Dendritic cell treated with granulocyte-macrophage colony-stimulating factor and Interleukin-4, amounts not matched to agents 40 ng/mL and 50 ng/mL, for 4 days (primary cell): ENCODE measurements around the gene NOL12.
"Not testable (repeated sequence)": the region's sequence is repeated elsewhere in the genome, so short reads cannot be mapped to it uniquely, and the experiment has no call there.

ENCODE experiments used
- H3K27ac Mint-ChIP-seq: one replicate; pipeline ENCODE4 v1.8.0; 2022; ENCODE audit warnings: mild to moderate bottlenecking, mixed read lengths
- H3K27me3 Mint-ChIP-seq: one replicate; pipeline ENCODE4 v1.8.0; 2022; ENCODE audit warnings: mild to moderate bottlenecking, mixed read lengths
- H3K36me3 Mint-ChIP-seq: one replicate; pipeline ENCODE4 v1.8.0; 2022; ENCODE audit warnings: low read depth, mixed read lengths
- H3K4me1 Mint-ChIP-seq: one replicate; pipeline ENCODE4 v1.8.0; 2022; ENCODE audit warnings: low read depth, mixed read lengths
- H3K4me3 Mint-ChIP-seq: one replicate; pipeline ENCODE4 v1.8.0; 2022; ENCODE audit warnings: mild to moderate bottlenecking, moderate library complexity, mixed read lengths
- H3K9me3 Mint-ChIP-seq: one replicate; pipeline ENCODE4 v1.8.0; 2022; ENCODE audit warnings: mixed read lengths
- intact Hi-C: fragments of 100-400 bp; cut with micrococcal nuclease; formaldehyde crosslinking; loops from one replicate; pipeline ENCODE4 v1.15.0; 2022

Gene NOL12

DNA sequence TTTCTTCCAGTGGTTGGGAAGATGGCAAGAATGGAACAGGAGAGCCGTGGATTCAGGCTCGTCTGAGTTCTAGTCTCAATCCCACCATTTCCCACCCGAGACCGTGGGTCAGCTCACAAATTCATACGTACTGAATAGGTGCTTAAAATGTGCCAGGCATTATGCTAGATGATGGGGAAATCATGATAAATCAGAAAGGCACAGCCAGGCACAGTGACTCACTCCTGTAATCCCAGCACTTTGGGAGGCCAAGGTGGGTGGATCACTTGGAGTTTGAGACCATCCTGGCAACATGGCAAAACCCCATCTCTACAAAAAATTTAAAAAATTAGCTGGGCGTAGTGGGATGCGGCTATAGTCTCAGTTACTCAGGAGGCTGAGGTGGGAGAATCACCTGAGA is 17.8 kb downstream of the NOL12 start:
- Mint-ChIP-seq H3K4me1 (peaks cover 34% of the 10 kb centered on the region), H3K4me3 (no peak overlapping the region), H3K27ac (no peak overlapping the region), H3K27me3 (peaks cover 3% of the 10 kb centered on the region), H3K36me3 (no peaks in the 10 kb centered on the region), H3K9me3 (no peaks in the 10 kb centered on the region)
- intact Hi-C loops: no loop called here

DNA sequence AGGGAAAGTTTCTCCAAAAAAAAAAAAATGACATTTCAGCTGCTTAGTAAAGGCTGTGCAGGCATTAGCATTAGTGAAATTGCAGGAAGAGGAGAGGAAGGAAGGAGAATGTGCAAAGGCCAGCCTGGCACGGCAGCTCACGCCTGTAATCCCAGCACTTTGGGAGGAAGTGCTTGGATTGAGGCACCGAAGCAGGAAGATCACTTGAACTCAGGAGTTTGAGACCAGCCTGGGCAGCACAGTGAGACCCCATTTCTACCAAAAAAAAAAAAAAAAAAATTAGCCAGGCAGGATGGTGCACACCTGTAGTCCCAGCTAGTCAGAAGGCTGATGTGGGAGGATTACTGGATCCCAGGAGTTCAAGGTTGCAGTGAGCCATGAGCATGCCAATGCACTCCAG is 18.5 kb downstream of the NOL12 start:
- peaks cover 3% of the 10 kb centered on the region for H3K27me3 Mint-ChIP-seq
- H3K36me3 Mint-ChIP-seq: no peaks in the 10 kb centered on the region
- H3K4me1 Mint-ChIP-seq: peaks cover 36% of the 10 kb centered on the region
- intact Hi-C loops: no loop called here
- no peak overlapping the region for H3K27ac Mint-ChIP-seq
- H3K4me3 Mint-ChIP-seq: no peak overlapping the region
- H3K9me3 Mint-ChIP-seq: no peaks in the 10 kb centered on the region

DNA sequence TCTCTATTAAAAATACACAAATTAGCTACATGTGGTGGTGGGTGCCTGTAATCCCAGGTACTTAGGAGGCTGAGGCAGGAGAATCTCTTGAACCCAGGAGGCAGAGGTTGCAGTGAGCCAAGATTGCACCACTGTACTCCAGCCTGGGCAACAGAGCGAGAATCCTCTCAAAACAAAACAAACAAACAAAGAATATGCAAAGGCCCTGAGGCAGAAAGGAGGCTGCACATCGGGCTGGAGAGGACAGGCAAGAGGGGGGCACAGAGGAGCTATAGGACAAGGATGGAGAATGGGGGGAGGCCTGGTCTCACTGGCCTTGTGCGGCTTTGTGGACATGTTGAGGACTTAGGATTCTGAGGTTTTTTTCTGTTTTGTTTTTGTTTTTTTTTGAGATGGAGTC is 19.1 kb downstream of the NOL12 start:
- Mint-ChIP-seq H3K27ac (no peak overlapping the region), H3K9me3 (no peaks in the 10 kb centered on the region), H3K4me3 (no peak overlapping the region), H3K27me3 (peaks cover 5% of the 10 kb centered on the region), H3K36me3 (no peaks in the 10 kb centered on the region), H3K4me1 (peaks cover 36% of the 10 kb centered on the region)
- intact Hi-C loops: no loop called here

DNA sequence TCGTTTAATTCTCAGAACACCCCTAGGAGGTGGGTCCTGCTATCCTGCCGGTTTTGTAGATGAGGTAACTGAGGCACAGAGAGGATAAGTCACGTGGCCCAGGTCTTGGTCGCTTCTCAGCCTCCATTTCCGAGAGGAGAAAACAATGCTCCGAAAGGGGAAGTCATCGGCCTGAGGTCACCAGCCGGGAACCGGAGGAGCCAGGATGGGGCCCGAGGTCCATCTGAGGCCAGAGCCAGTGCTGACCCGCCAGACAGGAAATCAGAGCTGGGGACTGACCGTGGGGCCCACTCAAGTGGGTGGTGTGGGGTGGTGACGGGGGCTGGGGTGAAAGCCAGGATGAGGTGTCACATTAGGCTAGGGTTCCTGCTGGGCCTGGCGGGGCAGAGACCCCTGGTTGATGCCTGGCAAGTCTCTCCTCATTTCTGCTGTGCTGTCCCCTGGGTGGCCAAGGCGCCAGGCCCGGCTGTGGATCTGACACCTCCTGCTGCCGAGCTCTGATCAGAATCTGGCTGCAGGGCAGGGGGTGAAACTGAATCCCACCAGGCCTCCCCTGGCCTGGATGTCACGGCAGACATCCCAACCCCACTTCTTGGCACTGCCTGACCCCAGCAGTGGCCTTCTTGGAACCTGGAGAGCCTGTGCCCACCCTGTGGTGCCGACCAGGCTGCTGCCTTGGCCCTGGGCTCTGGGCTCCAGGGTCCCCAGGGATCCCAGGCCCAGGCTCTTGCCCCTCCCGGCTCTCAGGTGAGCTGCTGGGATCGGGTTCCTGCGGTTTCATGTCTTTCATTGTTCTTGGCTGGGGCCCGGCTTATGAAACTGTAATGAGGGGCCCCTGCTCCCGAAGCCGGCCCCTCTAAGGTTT is 22.7 kb downstream of the NOL12 start:
- intact Hi-C loops: no loop called here
- peaks cover 20% of the 10 kb centered on the region for H3K4me1 Mint-ChIP-seq
- H3K4me3 Mint-ChIP-seq: no peak overlapping the region
- H3K27me3 Mint-ChIP-seq: peaks cover 3% of the 10 kb centered on the region
- H3K9me3 Mint-ChIP-seq: no peaks in the 10 kb centered on the region
- H3K36me3 Mint-ChIP-seq: peaks cover 8% of the 10 kb centered on the region
- peak overlapping the region; percentile 75 for H3K27ac Mint-ChIP-seq

DNA sequence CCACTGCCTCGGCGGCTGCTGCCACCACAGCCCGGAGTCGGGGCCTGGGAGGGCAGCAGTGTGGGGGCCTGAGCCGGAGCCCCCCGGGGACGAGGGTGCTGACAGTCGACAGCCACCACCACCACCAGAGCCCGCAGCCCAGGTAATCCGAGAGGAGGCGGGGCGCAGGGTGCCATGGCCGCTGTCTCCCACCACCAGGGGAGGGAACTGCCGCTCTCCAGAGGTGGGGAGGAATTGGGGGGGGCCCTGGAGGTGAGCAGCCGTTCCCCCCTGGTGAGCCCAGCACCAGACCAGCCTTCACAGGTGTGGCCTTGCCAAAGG is 23.3 kb downstream of the NOL12 start:
- no peaks in the 10 kb centered on the region for H3K9me3 Mint-ChIP-seq
- intact Hi-C loops: no loop called here
- peaks cover 8% of the 10 kb centered on the region for H3K36me3 Mint-ChIP-seq
- H3K27ac Mint-ChIP-seq: no peak overlapping the region
- H3K4me1 Mint-ChIP-seq: peaks cover 14% of the 10 kb centered on the region
- H3K4me3 Mint-ChIP-seq: no peak overlapping the region
- H3K27me3 Mint-ChIP-seq: peaks cover 1% of the 10 kb centered on the region

DNA sequence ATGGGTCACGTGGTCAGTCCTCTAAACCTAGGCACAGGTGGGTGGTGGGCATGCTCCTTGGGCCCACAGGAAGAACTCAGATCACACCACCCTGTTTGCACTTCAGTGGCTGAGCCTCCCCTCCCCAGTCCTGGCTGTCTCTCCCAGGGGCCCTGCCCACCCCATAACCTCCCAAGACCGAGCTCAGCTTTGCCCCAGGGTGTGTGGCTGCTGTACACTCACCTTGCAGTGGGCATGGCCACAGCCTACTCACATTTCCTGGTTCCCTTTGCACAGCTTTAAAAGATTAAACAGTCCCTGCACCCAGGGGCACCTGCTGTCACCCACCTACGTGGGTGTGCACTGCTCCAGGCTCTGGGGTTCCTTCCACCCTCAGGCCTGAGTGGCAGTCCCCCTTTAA is 24.5 kb downstream of the NOL12 start:
- H3K4me3 Mint-ChIP-seq: no peak overlapping the region
- peaks cover 8% of the 10 kb centered on the region for H3K36me3 Mint-ChIP-seq
- intact Hi-C loops: no loop called here
- peaks cover 10% of the 10 kb centered on the region for H3K4me1 Mint-ChIP-seq
- H3K27me3 Mint-ChIP-seq: peaks cover 1% of the 10 kb centered on the region
- H3K9me3 Mint-ChIP-seq: no peaks in the 10 kb centered on the region
- H3K27ac Mint-ChIP-seq: no peak overlapping the region

DNA sequence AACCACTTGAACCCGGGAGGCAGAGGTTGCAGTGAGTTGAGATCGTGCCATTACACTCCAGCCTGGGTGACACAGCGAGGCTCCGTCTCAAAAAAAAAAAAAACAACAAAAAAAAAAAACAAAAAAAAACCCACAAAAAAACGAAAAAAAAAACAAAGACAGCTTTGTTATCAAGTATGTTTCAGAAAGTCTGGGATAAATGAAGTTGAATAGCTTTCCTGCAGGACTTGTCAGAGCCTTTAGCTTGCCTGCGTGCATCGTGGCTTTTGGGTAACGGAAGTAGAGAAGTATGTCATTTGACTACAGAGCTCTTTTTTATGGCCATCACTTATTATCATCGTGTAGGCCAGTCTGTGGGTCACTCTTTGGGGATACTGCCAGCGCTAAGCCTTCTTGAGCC is 25.3 kb downstream of the NOL12 start:
- H3K4me3 Mint-ChIP-seq: no peak overlapping the region
- peaks cover 8% of the 10 kb centered on the region for H3K36me3 Mint-ChIP-seq
- no peaks in the 10 kb centered on the region for H3K9me3 Mint-ChIP-seq
- H3K27ac Mint-ChIP-seq: no peak overlapping the region
- peaks cover 10% of the 10 kb centered on the region for H3K4me1 Mint-ChIP-seq
- intact Hi-C loops: no loop called here
- H3K27me3 Mint-ChIP-seq: peaks cover 1% of the 10 kb centered on the region

DNA sequence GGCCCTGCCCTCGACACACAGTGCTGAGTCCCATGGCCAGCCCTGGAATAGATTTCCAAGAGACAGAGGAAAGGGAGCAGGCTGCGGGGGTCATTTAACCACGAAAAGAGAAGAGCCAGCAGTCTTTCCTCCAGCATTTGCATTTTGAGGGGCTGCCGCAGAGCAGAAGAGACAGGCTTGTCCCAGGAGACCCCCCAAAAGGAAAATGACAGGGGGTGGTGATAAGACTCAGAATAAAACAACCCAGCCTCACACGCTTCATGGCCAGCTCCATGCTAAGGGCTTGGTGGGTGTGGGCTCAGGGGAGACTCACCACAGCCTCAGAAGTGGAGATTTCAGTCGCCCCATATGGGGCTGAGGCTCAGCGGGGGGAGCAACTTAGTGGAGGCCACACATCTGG is 27.6 kb downstream of the NOL12 start:
- H3K27ac Mint-ChIP-seq: no peak overlapping the region
- peaks cover 14% of the 10 kb centered on the region for H3K36me3 Mint-ChIP-seq
- no peak overlapping the region for H3K4me3 Mint-ChIP-seq
- H3K9me3 Mint-ChIP-seq: no peaks in the 10 kb centered on the region
- H3K4me1 Mint-ChIP-seq: peaks cover 4% of the 10 kb centered on the region
- peaks cover 1% of the 10 kb centered on the region for H3K27me3 Mint-ChIP-seq
- intact Hi-C loops: no loop called here

DNA sequence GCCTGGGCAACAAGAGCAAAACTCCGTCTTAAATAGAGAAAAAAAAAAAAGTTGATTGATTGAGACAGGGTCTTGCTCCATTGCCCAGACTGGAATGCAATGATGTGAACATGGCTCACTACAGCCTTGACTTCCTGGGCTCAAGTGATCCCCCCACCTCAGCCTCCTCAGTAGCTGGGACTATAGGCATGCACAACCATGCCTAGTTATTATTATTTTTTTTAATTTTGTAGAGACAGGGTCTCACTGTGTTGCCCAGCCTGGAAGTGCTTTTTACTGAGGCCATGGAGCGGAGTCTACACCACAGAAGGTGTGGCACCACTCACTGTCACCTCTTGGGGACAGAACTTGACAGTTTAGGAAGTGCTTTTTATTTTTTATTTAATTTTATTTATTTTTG is 28.5 kb downstream of the NOL12 start:
- H3K36me3 Mint-ChIP-seq: peaks cover 14% of the 10 kb centered on the region
- H3K27me3 Mint-ChIP-seq: peaks cover 1% of the 10 kb centered on the region
- no peaks in the 10 kb centered on the region for H3K4me1 Mint-ChIP-seq
- H3K27ac Mint-ChIP-seq: no peak overlapping the region
- no peak overlapping the region for H3K4me3 Mint-ChIP-seq
- intact Hi-C loops: no loop called here
- no peaks in the 10 kb centered on the region for H3K9me3 Mint-ChIP-seq

DNA sequence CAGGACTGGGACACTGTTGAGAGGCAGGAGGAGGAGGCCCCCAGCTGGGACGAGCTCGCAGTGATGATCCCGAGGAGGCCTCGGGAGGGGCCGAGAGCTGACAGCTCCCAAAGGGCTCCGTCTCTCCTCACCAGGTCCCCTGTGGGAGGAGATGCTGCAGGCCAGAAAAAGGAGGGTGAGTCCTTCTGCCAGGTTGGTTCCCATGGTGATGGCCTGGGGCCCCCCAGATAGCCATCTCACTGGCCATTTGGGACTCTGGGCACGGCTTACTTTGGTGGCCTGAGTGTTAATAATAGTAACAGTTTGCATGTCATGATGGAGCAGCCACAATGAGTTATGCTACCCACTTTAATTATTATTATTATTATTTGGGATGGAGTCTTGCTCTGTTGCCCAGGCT is 29.6 kb downstream of the NOL12 start:
- intact Hi-C loops: no loop called here
- H3K36me3 Mint-ChIP-seq: peaks cover 14% of the 10 kb centered on the region
- H3K27ac Mint-ChIP-seq: no peak overlapping the region

DNA sequence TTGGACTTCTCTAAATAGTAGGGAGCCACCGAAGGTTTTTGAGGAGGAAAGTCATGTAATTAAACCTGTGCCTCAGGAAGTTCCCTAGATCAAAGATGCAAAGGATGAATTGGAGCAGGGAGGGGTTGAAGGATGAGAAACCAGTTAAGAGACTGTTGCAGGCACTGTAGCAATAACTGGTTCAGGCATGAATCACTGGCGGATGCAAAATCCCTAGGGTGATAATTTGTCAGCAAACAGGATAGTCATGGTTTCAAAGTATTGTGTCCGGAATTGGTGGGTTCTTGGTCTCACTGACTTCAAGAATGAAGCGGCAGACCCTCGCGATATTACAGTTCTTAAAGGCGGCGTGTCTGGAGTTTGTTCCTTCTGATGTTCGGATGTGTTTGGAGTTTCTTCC is 30.6 kb downstream of the NOL12 start:
- H3K27me3 Mint-ChIP-seq: no peaks in the 10 kb centered on the region
- no peaks in the 10 kb centered on the region for H3K9me3 Mint-ChIP-seq
- H3K36me3 Mint-ChIP-seq: peaks cover 14% of the 10 kb centered on the region
- H3K4me3 Mint-ChIP-seq: no peak overlapping the region
- no peak overlapping the region for H3K27ac Mint-ChIP-seq
- intact Hi-C loops: no loop called here
- H3K4me1 Mint-ChIP-seq: no peaks in the 10 kb centered on the region

More for the DNA sequence above, 29.6 kb downstream of the NOL12 start:
- no peak overlapping the region for H3K4me3 Mint-ChIP-seq
- no peaks in the 10 kb centered on the region for H3K4me1 Mint-ChIP-seq
- no peaks in the 10 kb centered on the region for H3K9me3 Mint-ChIP-seq
- no peaks in the 10 kb centered on the region for H3K27me3 Mint-ChIP-seq

DNA sequence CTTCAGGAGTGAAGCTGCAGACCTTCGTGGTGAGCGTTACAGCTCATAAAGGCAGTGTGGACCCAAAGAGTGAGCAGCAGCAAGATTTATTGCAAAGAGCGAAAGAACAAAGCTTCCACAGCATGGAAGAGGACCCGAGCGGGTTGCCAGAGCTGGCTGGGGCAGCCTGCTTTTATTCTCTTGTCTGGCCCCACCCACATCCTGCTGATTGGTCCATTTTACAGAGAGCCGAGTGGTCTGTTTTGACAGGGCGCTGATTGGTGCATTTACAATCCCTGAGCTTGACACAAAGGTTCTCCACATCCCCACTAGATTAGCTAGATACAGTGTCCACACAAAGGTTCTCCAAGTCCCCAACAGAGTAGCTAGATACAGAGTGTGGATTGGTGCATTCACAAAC is 31.1 kb downstream of the NOL12 start:
- H3K4me3 Mint-ChIP-seq, H3K27ac Mint-ChIP-seq, H3K4me1 Mint-ChIP-seq, intact Hi-C loops, H3K9me3 Mint-ChIP-seq, H3K27me3 Mint-ChIP-seq: not testable (repeated sequence)
- H3K36me3 Mint-ChIP-seq: peaks cover 14% of the 10 kb centered on the region

DNA sequence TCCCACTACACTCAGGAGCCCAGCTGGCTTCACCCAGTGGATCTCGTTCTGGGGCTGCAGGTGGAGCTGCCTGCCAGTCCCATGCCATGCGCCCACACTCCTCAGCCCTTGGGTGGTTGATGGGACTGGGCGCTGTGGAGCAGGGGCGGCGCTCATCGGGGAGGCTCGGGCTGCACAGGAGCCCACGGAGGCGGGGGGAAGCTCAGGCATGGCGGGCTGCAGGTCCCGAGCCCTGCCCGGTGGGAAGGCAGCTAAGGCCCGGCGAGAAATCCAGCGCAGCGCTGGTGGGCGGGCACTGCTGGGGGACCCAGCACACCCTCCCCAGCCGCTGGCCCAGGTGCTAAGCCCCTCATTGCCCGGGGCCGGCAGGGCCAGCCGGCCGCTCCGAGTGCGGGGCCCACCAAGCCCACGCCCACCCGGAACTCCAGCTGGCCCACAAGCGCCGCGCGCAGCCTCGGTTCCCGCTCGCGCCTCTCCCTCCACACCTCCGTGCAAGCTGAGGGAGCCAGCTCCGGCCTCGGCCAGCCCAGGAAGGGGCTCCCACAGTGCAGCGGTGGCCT is 31.7 kb downstream of the NOL12 start:
- H3K9me3 Mint-ChIP-seq, H3K4me3 Mint-ChIP-seq, H3K4me1 Mint-ChIP-seq, H3K27me3 Mint-ChIP-seq, intact Hi-C loops, H3K27ac Mint-ChIP-seq: not testable (repeated sequence)
- peaks cover 14% of the 10 kb centered on the region for H3K36me3 Mint-ChIP-seq

DNA sequence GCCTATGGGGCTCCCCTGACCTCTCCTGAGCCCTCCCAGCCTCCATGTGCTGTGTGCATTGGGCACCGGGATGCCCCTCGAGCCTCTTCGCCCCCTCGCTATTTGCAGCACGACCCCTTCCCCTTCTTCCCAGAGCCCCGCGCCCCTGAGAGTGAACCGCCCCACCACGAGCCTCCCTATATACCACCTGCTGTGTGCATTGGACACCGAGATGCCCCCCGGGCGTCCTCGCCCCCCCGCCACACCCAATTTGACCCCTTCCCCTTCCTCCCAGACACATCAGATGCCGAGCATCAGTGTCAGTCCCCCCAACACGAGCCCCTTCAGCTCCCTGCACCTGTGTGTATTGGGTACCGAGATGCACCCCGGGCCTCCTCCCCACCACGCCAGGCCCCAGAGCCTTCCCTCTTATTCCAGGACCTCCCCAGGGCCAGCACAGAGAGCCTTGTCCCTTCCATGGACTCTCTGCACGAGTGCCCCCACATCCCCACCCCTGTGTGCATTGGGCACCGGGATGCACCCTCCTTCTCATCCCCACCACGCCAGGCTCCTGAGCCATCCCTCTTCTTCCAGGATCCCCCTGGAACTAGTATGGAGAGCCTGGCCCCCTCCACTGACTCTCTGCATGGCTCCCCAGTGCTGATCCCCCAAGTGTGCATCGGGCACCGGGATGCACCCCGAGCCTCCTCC is 39.6 kb downstream of the NOL12 start:
- Mint-ChIP-seq H3K4me1 (peaks cover 9% of the 10 kb centered on the region), H3K27me3 (no peaks in the 10 kb centered on the region), H3K4me3 (no peak overlapping the region), H3K36me3 (peaks cover 6% of the 10 kb centered on the region), H3K9me3 (no peaks in the 10 kb centered on the region), H3K27ac (peak overlapping the region; percentile 0)
- intact Hi-C loops: no loop called here
